Thyroid gland (tissue), 4 donors: Measurements from ENCODE around the gene OSBPL5. TPM values are rescaled to one million over a fixed set of nuclear protein-coding genes. Genes with fewer than 3 reads are reported as not detected.
A peak's percentile ranks its signal among the peaks of the same experiment; 100 is the strongest.

Source experiments
- DNase-seq, 2 donors: peaks; one replicate each; pipeline ENCODE4 v3.0.0-alpha.2; 2019
- H3K27ac ChIP-seq, 3 donors: fragments of 200-600 bp; sonication (generic); 1 replicate in 2 of 3; 2 replicates in 1 of 3; pipeline ENCODE4 v1.5.1; 2016 to 2019; ENCODE audit warnings: mild to moderate bottlenecking in 1 of 3, moderate library complexity in 1 of 3
- H3K27me3 ChIP-seq: fragments of 200-600 bp; sonication (generic); one replicate; pipeline ENCODE4 v1.5.1; 2019
- H3K36me3 ChIP-seq, 2 donors: fragments of 200-600 bp; sonication (generic); one replicate each; pipeline ENCODE4 v1.5.1; 2016 to 2019
- H3K4me1 ChIP-seq, 2 donors: fragments of 200-600 bp; sonication (generic); one replicate each; pipeline ENCODE4 v1.5.1; 2017 to 2019
- H3K4me3 ChIP-seq, 3 donors: fragments of 200-600 bp; sonication (generic); replicated peaks in 1 of 3; 1 replicate in 2 of 3; 2 replicates in 1 of 3; pipeline ENCODE4 v1.5.1; 2016; ENCODE audit warnings: mild to moderate bottlenecking in 1 of 3
- H3K9me3 ChIP-seq: fragments of 200-600 bp; sonication (generic); one replicate; pipeline ENCODE4 v1.5.1; 2017
- CTCF ChIP-seq, 6 experiments: fragments of 200-600 bp in 3 of 6; fragments of 450-650 bp in 3 of 6; sonication (generic) in 3 of 6; IDR thresholded peaks; one replicate each; pipeline ENCODE4 v1.5.1; 2016 to 2019; ENCODE audit warnings: antibody characterized with exemption in 6 of 6, mild to moderate bottlenecking in 2 of 6, inconsistent platforms in 1 of 6, moderate library complexity in 1 of 6
- POLR2A ChIP-seq, 2 donors: fragments of 450-650 bp; IDR thresholded peaks; one replicate each; pipeline ENCODE4 v1.6.1; 2017; ENCODE audit warnings: antibody characterized with exemption in 2 of 2, mild to moderate bottlenecking in 2 of 2, moderate library complexity in 1 of 2
- WGBS, 2 donors: methylation state at CpG; one replicate each; pipeline ENCODE4 v1.1.5; 2017; 5-methylcytosine and 5-hydroxymethylcytosine counted together
- intact Hi-C: fragments of 100-400 bp; cut with DNase I; formaldehyde crosslinking; loops from one replicate; pipeline ENCODE4 v1.15.1; 2023
- total RNA-seq, 4 donors: library from RNA; depleted of rRNA; stranded (reverse); fragments of >200 nt; gene quantifications; one replicate each; pipeline ENCODE4 v1.2.3, GENCODE V29; 2016

OSBPL5 gene
- total RNA-seq, 4 donors from 2014 or later = 24.2 to 46.7 (median 34.4) TPM

GRCh38 chr11:3197878-3198528 lies 32.9 kb upstream of the OSBPL5 start:
- WGBS, 2 donors = 76 to 83% methylated on average over 3 to 8 of the region's 8 CpGs
- DNase-seq = no peak
- H3K4me3 ChIP-seq = no peak overlapping the region
- no peaks in the 10 kb centered on the region for H3K36me3 ChIP-seq
- TF ChIP-seq POLR2A (IDR thresholded peaks at IDR 0.05) (no peak), CTCF (IDR thresholded peaks at IDR 0.05) (no peak)
- H3K27ac ChIP-seq = no peak overlapping the region
- peaks cover 0 to 3% of the 10 kb centered on the region in 2 donors for H3K4me1 ChIP-seq
- intact Hi-C loops = no loop called here
- H3K27me3 ChIP-seq = no peaks in the 10 kb centered on the region
- no peaks in the 10 kb centered on the region for H3K9me3 ChIP-seq

- no peaks in the 10 kb centered on the region for H3K4me1 ChIP-seq
- H3K4me3 ChIP-seq = no peak overlapping the region
- no peaks in the 10 kb centered on the region for H3K27me3 ChIP-seq
- TF ChIP-seq POLR2A (IDR thresholded peaks at IDR 0.05) = no peak
- no peak for TF ChIP-seq CTCF (IDR thresholded peaks at IDR 0.05)
- intact Hi-C loops = no loop called here
- 79 to 87% methylated on average over 3 to 10 of the region's 11 CpGs for WGBS, 2 donors
- no peaks in the 10 kb centered on the region for H3K9me3 ChIP-seq
- H3K36me3 ChIP-seq = no peaks in the 10 kb centered on the region
- DNase-seq = no peak
- H3K27ac ChIP-seq = no peak overlapping the region
These were observed 32.1 kb upstream of the OSBPL5 start for GRCh38 chr11:3197044-3197695.

GRCh38 chr11:3196161-3197043 lies 31.3 kb upstream of the OSBPL5 start:
- WGBS, 2 donors = 88 to 91% methylated on average over 7 to 18 of the region's 23 CpGs
- DNase-seq = no peak
- H3K27me3 ChIP-seq = no peaks in the 10 kb centered on the region
- no peak overlapping the region for H3K4me3 ChIP-seq
- TF ChIP-seq POLR2A (IDR thresholded peaks at IDR 0.05) = no peak
- no peak for TF ChIP-seq CTCF (IDR thresholded peaks at IDR 0.05)
- intact Hi-C loops = no loop called here
- H3K9me3 ChIP-seq = no peaks in the 10 kb centered on the region
- no peaks in the 10 kb centered on the region for H3K4me1 ChIP-seq
- H3K36me3 ChIP-seq = no peaks in the 10 kb centered on the region
- no peak overlapping the region for H3K27ac ChIP-seq

GRCh38 chr11:3195251-3196160 lies 30.4 kb upstream of the OSBPL5 start:
- Histone ChIP-seq H3K9me3 (no peaks in the 10 kb centered on the region), H3K4me1 (no peaks in the 10 kb centered on the region), H3K27ac (no peak overlapping the region), H3K27me3 (no peaks in the 10 kb centered on the region), H3K36me3 (no peaks in the 10 kb centered on the region), H3K4me3 (no peak overlapping the region)
- 65 to 76% methylated on average over 4 to 16 of the region's 22 CpGs for WGBS, 2 donors
- peak in 1 of 2 donors; percentile 13 for DNase-seq
- TF ChIP-seq POLR2A (IDR thresholded peaks at IDR 0.05) (no peak), CTCF (IDR thresholded peaks at IDR 0.05) (peak in 2 of 6 experiments; percentile 7 to 18)
- intact Hi-C loops = no loop called here
